NCI-H82 treated with DMSO at 0.1 percent for 48 hours (cell line): Measurements from ENCODE around the gene RAB35.

Experiments used
- DNase-seq: peaks from one replicate; lab custom pipeline; 2025; ENCODE audit not compliant: unreplicated experiment; lab: John Stamatoyannopoulos, UW

RAB35 gene

DNA sequence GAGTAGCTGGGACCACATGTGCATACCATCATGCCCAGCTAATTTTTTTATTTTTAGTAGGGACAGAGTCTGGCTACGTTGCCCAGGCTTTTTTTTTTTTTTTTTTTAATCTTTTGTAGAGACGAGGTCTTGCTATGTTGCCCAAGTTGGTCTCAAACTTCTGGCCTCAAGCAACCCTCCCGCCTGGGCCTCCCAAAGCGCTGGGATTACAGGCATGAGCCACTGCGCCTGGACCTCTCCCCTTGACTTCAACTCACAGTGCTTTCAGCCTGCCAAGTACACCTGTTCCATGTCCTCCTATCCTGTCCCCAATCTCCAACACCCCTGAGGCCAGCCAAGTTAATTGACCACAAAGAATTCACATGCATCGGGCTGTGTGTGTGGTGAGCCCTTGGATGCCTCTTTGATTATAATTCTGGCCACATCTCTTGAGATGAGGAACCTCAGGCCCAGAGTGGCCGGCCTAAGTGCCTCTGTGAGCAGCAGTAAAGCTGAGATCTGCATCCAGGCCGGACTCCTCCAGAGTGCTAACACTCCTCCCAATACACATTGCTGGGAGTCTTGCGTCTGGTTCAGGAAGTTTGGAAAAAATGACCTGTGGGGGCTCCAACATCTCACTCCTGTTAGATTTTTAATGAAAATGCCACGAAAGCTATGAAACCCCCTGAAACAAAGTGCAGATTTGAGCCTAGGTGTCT is 6.8 kb downstream of the RAB35 start:
- DNase-seq = no peak

DNA sequence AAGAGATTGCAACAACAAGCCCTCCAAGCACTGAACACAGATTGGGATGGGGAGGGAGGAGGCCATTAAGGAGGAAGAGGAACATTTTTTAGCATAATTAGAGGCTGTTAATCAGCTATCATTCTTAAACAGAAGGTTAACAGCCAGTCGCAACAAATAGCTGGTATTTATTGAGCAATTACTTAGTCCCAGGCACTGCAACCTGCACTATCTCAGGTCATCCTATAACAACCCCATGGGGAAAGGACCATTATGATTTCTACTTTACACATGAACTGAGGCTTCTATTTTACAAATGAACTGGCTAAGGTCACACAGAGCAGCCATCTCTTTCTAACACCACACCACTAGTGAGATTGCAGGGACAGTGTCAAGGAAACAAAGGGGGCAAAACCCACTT is 10.4 kb downstream of the RAB35 start:
- DNase-seq = no peak

GRCh38 chr12:120103371-120103770 is 13.2 kb downstream of the RAB35 start:
- DNase-seq = no peak

- DNase-seq = no peak
Observed at GRCh38 chr12:120103044-120103338, 13.6 kb downstream of the RAB35 start.

DNA sequence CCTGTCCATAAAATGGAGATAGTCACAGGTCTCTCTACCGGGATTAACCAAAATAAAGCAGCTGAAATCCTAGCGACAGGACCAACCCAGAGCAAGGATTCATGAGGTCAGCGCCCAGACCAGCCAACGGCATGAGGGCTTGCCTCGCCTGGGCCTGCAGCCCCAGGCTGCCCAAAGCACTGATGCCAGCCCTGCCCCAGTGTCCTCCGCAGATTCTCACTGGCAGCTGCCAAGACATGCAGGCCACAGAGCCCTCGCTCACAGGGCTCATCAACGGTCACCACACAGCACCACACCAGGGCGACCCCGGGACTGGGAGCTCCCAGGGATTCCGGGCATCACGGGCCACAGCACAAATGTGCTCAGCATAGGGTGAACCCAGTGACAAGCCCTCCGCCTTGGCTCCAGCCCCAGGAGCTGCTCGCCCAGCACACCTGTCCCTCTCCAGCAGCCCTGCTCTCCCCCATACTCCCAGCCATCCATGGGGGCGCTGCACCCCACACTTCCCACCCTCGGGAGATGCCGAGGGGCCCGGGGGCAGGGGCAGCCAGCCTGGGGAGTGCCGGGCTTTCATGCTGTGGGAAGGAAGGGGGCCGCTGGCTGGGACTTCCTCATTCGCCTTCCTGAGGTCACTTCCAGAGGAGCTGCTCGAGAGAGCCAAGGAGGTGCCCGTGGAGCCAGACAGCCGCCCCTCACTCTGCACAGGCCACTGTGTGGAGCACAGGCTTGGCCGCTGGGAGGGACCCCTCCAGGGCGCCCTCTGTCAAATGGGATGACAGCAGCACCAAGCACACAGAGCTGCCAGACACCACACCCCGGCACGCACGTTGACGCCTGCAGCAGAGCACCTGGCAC is 14.1 kb downstream of the RAB35 start:
- no peak for DNase-seq

DNA sequence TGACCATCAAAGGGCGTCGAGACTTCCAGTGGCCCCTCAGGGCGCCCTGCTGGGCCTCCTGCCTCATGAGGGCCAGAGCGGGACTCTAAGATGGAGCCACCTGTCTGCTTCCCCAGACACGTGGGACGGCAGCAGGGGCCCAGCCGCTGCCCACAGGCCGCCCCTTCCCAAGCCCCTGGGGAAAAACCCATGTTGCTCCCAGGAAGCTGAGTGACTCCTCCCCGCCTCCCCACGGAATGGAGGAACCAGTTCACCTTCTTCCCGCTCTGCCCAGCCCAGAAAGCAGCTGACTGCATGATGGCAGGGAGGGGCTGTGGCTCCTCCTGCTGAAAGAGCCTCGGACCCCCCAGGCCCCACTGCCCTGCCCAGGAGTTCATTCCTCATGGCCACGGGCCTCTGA is 14.9 kb downstream of the RAB35 start:
- DNase-seq = no peak

DNA sequence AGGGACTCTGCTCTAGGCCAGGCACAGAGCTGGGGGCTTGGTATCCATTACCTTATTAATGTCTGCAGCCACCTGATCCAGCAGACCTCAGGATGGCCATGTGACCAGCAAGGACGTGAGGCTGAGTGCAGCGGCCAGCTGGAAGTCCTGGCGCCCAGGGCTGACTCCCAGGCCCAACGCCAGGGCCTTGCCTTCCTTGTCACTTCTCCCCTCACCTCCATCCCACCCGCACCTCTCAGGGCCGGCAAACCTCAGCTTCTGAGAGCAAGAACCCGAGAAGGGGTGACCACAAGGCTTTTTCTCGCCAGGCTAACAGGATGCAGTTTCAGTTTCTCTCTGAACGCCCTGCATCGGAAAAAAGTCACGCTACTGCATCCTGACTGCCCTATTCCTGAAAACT is 15.4 kb downstream of the RAB35 start:
- no peak for DNase-seq

- DNase-seq = no peak
Observed at GRCh38 chr12:120100630-120101029, 15.9 kb downstream of the RAB35 start.

DNA sequence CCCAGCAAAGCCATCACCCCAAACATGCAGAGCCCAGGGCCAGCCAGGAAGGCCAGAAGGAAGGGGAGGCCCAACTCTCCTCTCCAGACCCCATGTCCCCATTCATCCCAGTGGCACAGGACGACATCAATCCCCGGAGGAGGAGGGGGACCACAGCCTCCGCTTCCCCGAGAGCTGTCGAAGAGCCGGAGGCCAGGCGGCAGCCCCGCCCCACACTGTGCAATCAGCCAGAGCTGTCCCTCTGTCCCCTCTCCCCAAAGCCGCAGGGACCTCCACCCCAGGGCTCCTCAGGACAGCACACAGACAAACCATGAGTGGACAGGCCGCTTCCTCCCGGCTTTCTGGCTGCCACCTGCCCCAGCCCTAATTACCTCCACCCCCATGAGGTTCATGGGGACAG is 16.8 kb downstream of the RAB35 start:
- no peak for DNase-seq

DNA sequence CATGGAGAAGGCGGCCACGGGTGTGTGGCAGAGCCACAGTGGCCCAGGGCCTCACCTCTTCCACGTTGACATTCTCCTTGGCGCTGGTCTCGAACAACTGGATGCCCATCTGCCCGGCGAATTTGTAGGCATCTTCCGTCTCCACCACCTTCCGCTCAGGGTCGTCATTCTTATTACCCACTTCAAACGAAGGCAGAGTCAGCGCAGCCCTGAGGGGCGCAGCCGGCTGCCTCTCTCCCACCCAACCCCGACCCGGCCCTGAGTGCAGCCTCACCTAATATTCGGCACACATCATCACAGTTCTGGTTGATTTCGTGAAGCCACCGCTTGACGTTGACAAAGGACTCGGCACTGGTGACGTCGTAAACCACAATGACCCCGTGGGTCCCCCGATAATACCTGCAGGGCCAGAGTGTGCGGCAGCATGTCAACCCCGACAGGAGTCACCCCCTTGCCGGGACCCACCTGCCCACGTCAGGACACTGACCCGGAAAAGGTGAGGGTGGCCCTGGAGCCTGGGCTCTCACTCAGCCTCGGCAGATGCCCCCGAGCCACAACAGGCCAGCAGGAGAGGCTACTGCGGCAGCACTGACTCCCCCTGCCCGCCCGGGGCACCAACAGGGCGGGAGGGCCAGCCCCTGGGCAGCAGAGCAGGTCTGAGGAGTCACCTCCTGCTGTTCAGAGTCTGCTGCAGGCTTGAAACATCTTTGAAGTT is 17.6 kb downstream of the RAB35 start:
- no peak for DNase-seq

DNA sequence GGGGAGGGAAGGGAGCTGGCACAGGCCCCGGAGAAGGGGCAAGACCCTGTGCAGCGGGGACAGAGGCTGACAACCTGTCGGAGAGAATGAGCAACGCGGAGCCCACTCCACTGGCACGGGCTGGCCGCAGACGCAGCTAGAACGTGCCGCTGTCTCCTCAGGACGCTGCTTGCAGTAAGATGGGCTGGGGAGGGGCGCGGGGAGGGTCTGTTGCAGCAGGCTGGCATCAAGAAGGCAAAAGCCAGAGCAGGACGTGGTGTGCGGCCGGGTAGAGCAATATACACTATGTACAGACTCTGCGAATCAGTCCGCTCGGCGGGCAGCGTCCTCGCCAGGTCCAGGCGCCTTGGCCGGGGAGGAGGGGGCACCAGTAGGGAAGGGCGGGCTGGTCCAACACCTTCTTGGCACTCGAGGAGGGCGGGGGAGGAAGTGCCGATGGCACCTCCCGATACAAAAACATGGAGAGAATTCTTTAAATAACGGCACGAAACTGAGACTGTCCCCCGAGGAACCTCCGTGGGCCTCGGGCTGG is 19.8 kb downstream of the RAB35 start:
- no peak for DNase-seq

GRCh38 chr12:120095736-120096135 is 20.8 kb downstream of the RAB35 start:
- DNase-seq = no peak

DNA sequence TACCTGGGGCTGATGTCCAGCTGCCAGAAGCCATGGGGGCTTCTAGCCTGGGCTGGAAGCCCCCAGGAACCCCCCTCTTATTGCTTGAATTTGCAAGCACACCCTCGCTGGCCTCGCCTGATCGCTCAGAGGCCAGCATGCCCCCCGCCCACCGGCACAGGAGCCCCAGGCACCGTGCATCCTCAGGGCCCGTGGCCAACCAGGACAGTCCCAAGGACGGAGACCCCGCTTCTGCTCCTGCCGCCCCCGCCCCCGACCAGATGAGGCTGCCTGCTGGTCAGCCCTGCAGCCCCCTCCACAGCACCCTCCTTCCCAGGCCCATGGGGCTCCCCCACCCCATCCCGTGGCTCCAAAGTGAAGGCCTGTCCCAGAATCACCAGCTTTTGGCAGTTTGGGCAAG is 21.2 kb downstream of the RAB35 start:
- DNase-seq = no peak

- DNase-seq = no peak
Observed at GRCh38 chr12:120094485-120094884, 22.1 kb downstream of the RAB35 start.

DNA sequence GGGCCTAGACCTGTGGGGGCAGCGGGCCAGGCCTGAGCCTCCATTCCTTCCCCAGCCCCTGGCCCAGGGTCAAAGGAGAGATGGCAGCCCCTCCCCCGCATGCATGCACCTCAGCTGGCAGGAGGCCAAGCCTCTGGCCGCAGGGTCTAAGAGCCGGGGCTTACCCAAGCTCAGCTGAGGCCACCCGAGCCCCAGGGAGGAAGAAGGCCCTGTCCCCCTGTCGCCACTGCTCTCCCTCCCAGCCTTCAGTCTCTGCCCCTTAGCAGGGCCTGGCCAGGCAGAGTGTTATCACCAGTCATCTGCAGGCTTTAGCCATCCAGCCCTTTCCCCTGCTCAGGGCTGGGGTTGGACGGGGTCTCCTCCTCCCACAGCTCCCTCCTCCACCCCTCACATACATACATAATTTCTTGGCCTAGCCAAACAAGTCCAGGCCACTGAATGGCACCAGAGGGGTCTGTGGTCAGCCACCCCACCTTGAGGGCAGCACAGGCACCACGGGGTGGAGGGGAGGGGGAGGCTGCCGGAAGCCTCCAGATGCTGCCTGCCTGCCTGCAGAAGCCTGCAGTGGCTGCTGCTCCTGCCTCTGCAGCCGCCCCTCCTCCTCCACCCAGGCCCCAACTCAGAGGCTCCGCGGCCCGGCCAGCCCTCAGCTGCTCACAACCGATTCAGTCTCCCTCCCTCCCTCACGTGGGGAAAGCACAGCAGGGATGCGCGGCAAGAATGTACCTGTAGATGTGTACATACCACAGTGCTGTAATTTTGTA is 22.8 kb downstream of the RAB35 start:
- peak; percentile 8 for DNase-seq

DNA sequence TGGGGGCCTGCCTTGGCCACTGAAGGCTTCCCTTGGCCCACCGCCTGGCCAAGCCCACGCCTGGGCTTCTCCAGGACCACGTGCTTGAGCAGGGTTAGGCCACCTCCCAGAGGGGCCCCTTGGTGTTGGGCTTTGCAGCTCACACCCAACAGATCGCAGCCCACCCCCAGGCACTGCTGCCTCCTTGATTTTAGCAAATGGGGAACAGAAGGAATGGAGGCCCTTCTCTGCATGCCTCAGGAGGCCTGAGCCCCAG is 23.3 kb downstream of the RAB35 start:
- DNase-seq = no peak

GRCh38 chr12:120092551-120093335 is 23.8 kb downstream of the RAB35 start:
- no peak for DNase-seq

DNA sequence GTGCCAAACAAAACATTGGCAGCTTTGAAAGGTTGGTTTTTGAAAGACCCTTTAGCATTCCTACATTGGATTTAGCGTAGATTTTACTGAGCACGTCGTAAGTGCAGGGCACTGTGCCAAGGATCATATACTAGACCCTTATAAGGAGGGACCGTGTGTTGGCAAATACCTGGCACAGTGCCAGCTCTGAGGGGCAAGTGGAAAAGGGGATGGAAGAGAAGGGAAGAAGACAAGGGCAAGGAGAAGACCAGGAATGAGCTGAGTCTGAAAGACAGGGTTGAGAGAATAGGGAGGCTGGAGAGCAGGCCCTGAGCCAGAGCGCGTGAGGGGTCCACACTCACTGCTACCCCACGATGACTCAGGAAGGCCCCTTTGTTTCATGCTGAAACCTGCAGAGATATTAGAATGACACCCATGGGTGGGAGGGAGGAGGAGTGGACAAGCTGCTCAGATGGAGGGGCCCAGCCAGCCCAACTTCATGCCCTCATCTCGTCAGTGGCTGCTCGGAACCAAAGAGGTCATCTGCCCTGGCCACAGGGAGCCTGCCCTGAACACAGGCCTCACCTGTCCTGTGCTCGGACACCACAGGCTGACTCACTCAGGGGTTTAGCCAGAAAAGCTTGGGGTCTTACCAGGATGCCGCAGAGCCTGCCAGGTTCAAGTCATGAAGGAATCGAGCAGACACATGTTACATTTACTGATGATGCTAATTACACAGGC is 25.0 kb downstream of the RAB35 start:
- DNase-seq = no peak

- DNase-seq = no peak
Observed at GRCh38 chr12:120090626-120091295, 25.8 kb downstream of the RAB35 start.
